Fibroblast of the aortic adventitia (primary cell): ENCODE measurements around the gene AUTS2. TPM values are rescaled to one million over a fixed set of nuclear protein-coding genes. Genes with fewer than 3 reads are reported as not detected.
"Not testable (repeated sequence)": the region's sequence is repeated elsewhere in the genome, so short reads cannot be mapped to it uniquely, and the experiment has no call there.

Experiments
- DNase-seq: peaks from one replicate; pipeline ENCODE4 v3.0.0-alpha.2; 2010; ENCODE audit warnings: low read depth
- H3K4me3 ChIP-seq: 2 replicates; pipeline ENCODE4 v1.5.1; 2011; ENCODE audit warnings: low read depth, mild to moderate bottlenecking, control low read depth, low read length, moderate library complexity
- total RNA-seq: library from RNA; depleted of rRNA; stranded (reverse); fragments of >200 nt; gene quantifications from 2 replicates; pipeline ENCODE4 v1.2.3, GENCODE V29; 2012; ENCODE audit warnings: low replicate concordance
- TF ChIP-seq, protein P1 (sequence below): IDR thresholded peaks from 2 replicates; pipeline ENCODE4 v1.5.1; 2011; ENCODE audit warnings: mild to moderate bottlenecking, low read length, control low read depth, inconsistent platforms; ENCODE audit not compliant: insufficient read depth

The AUTS2 gene
- total RNA-seq, 1 donor, result 10.7 TPM

DNA sequence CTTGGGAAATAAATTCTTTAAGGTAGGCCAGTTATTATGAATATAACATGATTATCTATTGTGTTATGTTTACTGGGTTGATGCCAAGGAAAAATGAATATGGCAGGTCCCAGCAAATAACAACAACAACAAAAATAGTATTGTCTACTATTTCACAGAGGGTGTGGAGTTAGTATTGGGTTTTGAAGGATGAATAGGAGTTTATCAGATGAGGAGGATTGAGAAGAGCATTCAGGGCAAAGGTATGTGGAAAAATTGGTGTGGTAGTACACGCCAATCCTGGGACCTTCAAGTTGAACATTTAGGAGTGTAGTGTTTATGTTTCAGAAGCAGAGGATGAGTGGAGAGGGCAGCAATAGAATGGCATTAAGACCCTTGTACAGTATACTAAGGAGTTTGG is 671.9 kb downstream of the AUTS2 start:
- DNase-seq, result no peak
- no peak overlapping the region for H3K4me3 ChIP-seq
- TF ChIP-seq, protein P1, sequence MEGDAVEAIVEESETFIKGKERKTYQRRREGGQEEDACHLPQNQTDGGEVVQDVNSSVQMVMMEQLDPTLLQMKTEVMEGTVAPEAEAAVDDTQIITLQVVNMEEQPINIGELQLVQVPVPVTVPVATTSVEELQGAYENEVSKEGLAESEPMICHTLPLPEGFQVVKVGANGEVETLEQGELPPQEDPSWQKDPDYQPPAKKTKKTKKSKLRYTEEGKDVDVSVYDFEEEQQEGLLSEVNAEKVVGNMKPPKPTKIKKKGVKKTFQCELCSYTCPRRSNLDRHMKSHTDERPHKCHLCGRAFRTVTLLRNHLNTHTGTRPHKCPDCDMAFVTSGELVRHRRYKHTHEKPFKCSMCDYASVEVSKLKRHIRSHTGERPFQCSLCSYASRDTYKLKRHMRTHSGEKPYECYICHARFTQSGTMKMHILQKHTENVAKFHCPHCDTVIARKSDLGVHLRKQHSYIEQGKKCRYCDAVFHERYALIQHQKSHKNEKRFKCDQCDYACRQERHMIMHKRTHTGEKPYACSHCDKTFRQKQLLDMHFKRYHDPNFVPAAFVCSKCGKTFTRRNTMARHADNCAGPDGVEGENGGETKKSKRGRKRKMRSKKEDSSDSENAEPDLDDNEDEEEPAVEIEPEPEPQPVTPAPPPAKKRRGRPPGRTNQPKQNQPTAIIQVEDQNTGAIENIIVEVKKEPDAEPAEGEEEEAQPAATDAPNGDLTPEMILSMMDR, result no peak

DNA sequence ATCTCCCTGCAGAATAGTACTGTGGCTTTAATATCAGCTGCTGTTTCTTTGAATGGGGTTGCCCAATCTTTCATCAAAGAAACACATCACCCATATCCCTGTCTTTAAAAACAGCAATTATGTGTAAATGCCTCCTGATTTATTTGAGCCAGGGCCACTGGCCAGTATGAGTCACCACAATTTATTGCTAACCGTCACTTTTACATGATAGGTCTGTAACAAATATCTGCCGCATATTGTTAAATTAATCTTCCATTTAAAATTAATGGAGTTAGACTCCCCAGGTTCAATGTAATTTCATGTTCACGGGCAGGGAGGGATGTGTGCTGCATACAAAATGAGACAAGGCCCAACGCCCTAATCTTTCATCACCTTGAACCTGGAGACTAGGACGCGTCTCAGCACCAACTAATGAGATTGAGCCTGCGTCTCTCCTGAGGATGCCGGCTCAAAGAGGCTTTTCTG is 673.4 kb downstream of the AUTS2 start:
- peak; percentile 10 for DNase-seq
- TF ChIP-seq, protein P1, result no peak

DNA sequence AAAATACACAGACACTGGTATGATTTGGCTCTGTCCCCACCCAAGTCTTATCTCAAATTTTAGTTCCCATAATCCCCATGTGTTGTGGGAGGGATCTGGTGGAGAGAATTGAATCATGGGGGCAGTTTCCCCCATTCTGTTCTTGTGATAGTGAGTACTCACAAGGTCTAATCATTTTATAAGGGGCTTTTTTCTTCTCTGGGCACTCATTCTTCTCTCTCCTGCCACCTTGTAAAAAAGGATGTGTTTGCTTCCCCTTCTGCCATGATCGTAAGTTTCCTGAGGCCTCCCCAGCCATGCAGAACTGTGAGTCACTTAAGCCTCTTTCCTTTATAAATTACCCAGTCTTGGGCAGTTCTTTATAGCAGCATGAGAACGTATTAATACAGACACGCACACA is 677.3 kb downstream of the AUTS2 start:
- not testable (repeated sequence) for H3K4me3 ChIP-seq, DNase-seq

More for the DNA sequence above, 673.4 kb downstream of the AUTS2 start:
- H3K4me3 ChIP-seq, result no peak overlapping the region

DNA sequence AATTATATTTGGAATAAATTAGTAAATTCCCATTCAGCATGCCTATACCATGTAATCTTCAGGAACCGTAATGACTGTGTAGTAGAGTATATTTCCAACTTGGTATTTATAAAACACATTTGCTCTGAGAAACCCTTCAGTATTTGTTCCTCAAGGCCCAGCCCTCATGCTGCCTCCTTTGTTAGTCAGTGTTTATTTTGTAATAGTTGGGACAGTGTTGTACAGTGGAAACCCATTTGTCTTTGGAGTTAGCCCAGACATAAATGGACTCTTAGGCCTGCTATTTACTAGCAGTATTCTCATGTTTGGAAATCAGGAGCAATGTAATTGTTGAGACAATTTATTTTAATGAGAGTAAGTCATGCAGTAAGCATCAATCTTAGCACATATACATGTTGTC is 686.9 kb downstream of the AUTS2 start:
- H3K4me3 ChIP-seq, result no peak overlapping the region
- TF ChIP-seq, protein P1, result no peak
- no peak for DNase-seq

DNA sequence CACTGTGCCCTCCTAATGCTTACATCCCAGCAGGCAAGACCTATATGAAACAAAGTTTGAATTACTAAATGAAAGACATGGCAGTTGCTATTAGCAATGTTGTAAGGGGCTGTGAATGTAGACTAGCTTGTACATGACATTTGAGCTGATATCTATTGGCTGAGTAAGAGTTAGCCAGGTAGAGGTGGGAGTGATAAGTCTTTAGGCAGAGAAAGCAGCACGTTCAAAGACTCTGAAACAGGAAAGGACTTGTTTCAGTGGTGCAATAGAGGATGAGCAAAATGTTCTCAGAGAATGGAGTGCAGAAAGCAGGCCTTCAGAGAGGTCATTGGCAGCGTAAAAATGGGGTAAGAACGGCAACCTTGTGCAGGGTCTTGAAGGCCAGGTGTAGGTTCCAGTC is 687.6 kb downstream of the AUTS2 start:
- TF ChIP-seq, protein P1, result no peak
- no peak overlapping the region for H3K4me3 ChIP-seq
- DNase-seq, result no peak

DNA sequence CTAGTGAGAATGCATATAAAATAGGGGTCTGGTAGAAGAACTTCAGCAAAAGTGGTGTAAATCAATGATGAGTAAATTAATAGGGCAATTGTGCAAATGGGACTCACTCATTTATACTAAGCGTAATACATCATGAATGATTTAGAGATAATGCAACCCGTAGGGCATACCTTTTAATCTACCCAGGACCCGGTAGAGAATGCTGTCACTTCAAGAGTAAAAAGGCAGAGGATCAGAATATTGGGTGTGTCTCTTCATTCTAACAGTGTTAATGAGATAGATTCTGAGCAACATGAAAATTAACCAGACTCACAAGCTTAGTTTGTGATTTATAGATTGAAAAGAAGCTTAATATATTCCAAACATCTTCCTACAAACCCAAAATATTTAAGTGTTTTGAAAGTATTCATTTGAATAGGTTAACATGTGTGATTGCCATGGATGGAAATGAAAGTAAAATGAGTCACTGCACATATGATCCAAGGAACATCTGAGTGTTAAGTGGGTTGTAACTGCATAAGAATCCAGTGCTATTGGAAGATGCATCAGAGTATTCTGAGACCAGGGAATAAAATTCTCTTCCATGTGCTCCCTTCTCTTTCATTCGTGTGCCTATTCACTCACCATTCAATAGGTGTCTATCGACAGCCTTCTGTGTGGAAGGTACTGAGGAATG is 690.6 kb downstream of the AUTS2 start:
- no peak overlapping the region for H3K4me3 ChIP-seq
- peak; percentile 5 for DNase-seq

DNA sequence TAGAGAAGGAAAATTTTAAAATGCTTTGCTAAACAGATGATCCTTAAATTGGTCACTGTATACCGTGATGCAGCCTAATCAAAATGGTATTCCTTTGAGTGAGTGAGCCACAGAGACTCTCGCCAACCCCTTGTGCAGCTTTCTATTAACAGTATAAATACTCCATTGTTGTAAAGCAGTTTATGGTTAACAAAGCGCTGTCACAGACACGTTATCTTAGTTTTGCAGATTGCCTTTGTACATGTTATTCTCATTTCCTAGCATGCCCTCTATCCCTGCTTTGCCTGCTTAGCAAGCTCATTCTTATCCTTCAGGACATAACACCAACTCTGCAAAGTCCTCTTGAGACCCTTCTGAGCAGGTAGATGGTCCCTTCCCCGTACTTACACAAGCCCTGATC is 694.4 kb downstream of the AUTS2 start:
- DNase-seq, result no peak
- TF ChIP-seq, protein P1, result no peak
- no peak overlapping the region for H3K4me3 ChIP-seq

More for the DNA sequence above, 690.6 kb downstream of the AUTS2 start:
- TF ChIP-seq, protein P1, result no peak
